Hair follicular keratinocyte (primary cell): ENCODE measurements around the gene TRPV6. TPM values are rescaled to one million over a fixed set of nuclear protein-coding genes. Genes with fewer than 3 reads are reported as not detected.

Source experiments
- total RNA-seq: library from RNA; depleted of rRNA; stranded (reverse); fragments of >200 nt; gene quantifications from 2 replicates; pipeline ENCODE4 v1.2.3, GENCODE V29; 2015

TRPV6 gene
- 0.08 TPM in 1 of 2 replicates, not detected in the other for total RNA-seq

DNA sequence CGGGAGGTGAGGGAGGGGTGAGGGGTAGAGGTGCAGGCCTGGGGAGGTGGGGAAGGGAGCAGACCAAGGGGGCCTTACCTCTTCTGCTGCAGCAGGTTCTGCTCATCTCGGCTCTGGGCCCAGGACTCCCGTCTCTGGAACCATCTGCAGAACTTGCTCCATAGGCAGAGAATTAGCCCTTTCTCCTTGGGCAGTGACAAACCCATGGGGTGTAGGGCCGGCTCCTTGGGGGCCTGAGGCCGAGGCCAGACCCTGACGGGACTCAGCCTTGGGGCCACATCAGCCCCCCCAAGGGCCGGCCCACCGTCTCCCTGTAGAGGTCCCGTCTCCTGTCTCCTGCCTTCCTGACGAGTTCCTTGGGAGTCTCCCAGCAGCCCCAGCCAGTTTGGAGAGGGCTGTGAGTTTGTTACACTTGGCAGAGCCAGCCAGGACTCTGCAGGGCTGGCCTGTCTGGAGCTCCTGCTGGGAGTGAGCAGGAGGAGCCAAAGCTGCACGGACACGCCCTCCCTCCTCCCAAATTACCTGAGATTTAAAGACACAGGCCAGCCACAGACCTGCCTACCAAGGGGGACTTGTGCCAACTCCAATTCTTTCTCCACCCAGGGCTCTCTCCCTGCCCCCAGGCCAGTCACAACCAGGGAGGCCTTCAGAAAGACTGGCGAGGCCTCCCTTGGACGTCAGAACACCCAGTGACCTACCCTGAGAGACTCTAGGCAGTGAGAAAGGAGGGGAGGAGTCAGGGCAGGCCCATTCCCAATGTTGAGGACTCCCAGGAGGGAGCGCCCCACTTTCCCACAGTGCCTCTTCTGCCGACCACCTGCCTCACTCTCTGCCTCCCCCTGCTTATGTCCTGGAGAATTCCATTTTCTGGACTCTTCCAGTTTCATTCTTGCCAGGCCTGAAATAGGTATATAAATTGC, at the start of gene TRPV6:
Gene TRPV6, minus strand, starts transcription at position 435 of the 920 bp plus-strand sequence.

DNA sequence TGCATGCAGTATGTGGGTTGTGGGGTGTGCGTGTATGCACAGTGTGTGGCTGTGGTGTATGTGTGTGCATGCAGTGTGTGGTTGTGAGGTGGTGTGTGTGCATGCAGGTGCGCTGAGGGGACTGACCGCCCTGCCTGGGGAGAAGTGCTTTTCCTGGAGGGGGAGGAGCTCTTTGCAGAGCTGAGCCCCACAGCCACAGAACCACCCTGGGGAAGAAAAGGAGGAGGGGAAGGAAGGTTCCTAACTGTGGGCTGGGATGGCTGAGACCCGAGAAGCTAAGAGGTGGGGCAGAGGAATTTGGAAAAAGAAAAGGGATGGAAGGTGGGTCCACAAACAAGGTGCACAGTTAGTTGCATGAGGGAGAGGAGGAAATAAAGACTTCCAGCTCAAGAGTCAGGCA, 48.1 kb upstream of the TRPV6 start, which contains the start of gene TRPV5:
Gene TRPV5, minus strand, starts transcription at position 123 of the 400 bp plus-strand sequence. CDS start 287 bp downstream, outside the sequence.

DNA sequence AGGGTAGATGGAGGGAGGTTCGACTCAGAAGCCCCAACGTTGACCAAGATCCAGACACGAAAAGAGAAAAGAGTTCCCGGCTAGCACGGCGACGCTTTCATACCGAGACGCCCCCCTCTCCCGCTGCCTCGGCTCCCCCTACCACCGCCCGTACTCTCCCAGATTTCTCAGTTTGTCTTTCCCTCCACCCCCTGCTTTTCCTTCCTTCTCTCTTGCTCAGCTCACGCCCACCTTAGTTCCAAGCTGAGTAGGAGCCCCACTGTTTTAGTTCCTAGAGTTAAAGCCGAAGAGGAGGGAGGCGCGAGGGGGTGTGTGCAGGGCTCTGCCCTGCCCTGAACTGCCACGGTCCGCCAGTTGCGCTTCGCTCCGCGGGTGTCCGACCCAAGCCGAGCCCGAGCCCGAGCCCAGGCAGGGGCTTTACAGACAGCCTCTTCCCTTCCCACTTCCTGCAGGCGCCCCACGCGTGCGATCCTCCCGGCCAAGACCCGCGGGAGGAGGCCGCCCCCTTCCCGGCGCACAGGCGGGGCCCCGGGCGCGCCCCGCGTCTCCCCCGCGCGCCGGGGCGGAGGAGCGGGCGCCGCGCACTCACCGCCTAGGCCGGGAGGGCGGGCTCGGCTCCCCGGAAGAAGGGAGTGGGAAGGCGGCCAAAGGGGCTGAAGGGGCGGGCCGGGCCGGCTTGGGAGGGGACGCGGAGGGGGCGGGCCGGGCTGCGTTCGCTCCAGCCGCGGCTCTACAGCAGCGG, 31.0 kb downstream of the TRPV6 start, which contains the start of gene EPHB6:
Gene EPHB6, plus strand, starts transcription at position 705 of the 742 bp plus-strand sequence. CDS start 8,152 bp downstream, outside the sequence.

Other genes with a start within 250 kb of the TRPV6 start
- not detected in 2 replicates for gene PRSS1, start 136.3 kb downstream of the TRPV6 start, total RNA-seq
- not detected in 2 replicates for gene PRSS2, start 114.8 kb downstream of the TRPV6 start, total RNA-seq
- 0.08 TPM in 1 of 2 replicates, not detected in the other for gene EPHB6, start 30.7 kb downstream of the TRPV6 start, total RNA-seq
- gene TRPV5, start 48.0 kb upstream of the TRPV6 start, total RNA-seq: not detected in 2 replicates
- gene LLCFC1, start 53.7 kb upstream of the TRPV6 start, total RNA-seq: not detected in 2 replicates
- gene KEL, start 76.6 kb upstream of the TRPV6 start, total RNA-seq: not detected in 2 replicates
- gene OR9A2, start 141.4 kb upstream of the TRPV6 start, total RNA-seq: not detected in 2 replicates
- not detected in 2 replicates for gene OR6V1, start 166.6 kb upstream of the TRPV6 start, total RNA-seq
- not detected in 2 replicates for gene PIP, start 246.3 kb upstream of the TRPV6 start, total RNA-seq